ENCODE measurements around the gene RPS15A.

DNA sequence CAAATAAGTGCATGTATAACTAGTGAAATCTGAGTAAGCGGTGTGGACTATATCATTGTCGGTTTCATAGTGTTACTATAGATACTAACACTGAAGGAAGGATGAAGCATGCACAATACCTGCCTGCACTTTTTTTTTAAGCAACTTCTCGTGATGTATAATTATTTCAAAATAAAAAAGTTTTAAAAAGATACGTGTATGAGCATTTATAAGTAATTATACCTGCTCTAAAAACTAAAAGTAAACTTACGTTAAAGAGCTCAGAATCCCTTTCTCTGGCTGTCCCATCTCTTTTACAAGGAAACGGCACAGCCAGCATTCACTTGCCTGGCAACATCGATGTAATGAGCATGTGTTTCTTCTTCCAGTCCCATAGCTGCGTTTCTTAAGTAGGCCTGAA is 42.5 kb upstream of the RPS15A start:
- TF ChIP-seq POLR2AphosphoS5 (IDR thresholded peaks at IDR 0.05) (no peak), EP300 (IDR thresholded peaks at IDR 0.05) (no peak), POLR2A (IDR thresholded peaks at IDR 0.05) (no peak)
- TF ChIP-seq, protein P1, sequence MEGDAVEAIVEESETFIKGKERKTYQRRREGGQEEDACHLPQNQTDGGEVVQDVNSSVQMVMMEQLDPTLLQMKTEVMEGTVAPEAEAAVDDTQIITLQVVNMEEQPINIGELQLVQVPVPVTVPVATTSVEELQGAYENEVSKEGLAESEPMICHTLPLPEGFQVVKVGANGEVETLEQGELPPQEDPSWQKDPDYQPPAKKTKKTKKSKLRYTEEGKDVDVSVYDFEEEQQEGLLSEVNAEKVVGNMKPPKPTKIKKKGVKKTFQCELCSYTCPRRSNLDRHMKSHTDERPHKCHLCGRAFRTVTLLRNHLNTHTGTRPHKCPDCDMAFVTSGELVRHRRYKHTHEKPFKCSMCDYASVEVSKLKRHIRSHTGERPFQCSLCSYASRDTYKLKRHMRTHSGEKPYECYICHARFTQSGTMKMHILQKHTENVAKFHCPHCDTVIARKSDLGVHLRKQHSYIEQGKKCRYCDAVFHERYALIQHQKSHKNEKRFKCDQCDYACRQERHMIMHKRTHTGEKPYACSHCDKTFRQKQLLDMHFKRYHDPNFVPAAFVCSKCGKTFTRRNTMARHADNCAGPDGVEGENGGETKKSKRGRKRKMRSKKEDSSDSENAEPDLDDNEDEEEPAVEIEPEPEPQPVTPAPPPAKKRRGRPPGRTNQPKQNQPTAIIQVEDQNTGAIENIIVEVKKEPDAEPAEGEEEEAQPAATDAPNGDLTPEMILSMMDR (IDR thresholded peaks at IDR 0.05) = no peak
